ENCODE measurements around the gene SNX15. TPM values are rescaled to one million over a fixed set of nuclear protein-coding genes. Genes with fewer than 3 reads are reported as not detected.
"Not testable (repeated sequence)": the region's sequence is repeated elsewhere in the genome, so short reads cannot be mapped to it uniquely, and the experiment has no call there.

Gene SNX15
- total and polyA plus RNA-seq, 4 donors = 16.2 to 28.4 (median 18.9) TPM

DNA sequence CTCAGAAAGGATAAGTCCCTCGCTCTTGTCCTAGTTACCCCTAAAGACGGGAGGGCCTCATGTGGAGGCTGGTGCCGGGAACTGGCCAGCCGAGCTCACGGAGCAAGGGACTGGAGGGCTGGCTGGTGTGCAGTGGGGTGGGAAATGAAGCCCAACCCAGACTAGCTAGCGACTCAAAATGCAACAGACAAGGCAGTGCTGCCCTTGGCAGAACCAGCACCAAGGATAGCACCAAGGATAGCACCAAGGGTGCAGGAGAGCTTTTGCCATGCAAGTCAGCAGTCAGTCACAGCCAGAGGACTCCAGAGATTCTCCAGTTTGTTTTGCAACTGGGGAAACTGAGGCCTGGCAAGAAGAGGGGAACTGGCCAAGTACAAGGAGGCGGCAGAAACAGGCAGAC lies 24.0 kb upstream of the SNX15 start:
- ATAC-seq (ENCODE audit: insufficient read depth, low FRiP score) = no peak
- WGBS, 2 donors = 82 to 89% methylated on average over 7 of the region's 7 CpGs

DNA sequence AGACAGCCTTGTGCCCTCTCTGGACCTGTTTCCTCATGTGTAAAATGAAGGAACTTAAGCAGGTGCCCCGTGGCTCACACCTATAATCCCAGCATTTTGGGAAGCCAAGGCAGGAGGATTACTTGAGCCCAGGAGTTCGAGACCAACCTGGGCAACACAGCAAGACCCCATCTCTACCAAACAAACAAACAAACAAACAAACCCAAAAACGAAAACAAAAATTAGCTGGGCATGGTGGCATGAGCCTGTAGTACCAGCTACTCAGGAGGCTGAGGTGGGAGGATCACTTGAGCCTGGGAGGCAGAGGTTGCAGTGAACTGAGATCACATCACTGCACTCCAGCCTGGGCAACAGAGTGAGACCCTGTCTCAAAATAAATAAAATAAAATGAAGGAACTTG lies 23.3 kb upstream of the SNX15 start:
- not testable (repeated sequence) for H3K36me3 ChIP-seq (ENCODE audit: control insufficient read depth in 4 of 4, insufficient read depth in 4 of 4, low read length in 4 of 4); H3K4me1 ChIP-seq (ENCODE audit: control insufficient read depth in 5 of 5, insufficient read depth in 5 of 5, low read length in 5 of 5); H3K27me3 ChIP-seq (ENCODE audit: control insufficient read depth in 3 of 3, insufficient read depth in 3 of 3, low read length in 2 of 3); H3K9me3 ChIP-seq (ENCODE audit: control insufficient read depth in 4 of 4, insufficient read depth in 3 of 4, low read length in 3 of 4); H3K27ac ChIP-seq (ENCODE audit: low read depth in 1 of 2, low read length in 1 of 2); H3K4me3 ChIP-seq; DNase-seq; H3K9ac ChIP-seq (ENCODE audit: insufficient read depth in 1 of 2, low read length in 2 of 2); ATAC-seq (ENCODE audit: insufficient read depth, low FRiP score)
- WGBS, 2 donors = 71 to 79% methylated on average over 3 of the region's 3 CpGs

More for the DNA sequence above, 24.0 kb upstream of the SNX15 start:
- Histone ChIP-seq H3K4me1 (ENCODE audit: control insufficient read depth in 5 of 5, insufficient read depth in 5 of 5, low read length in 5 of 5) (no peaks in the 10 kb centered on the region), H3K4me3 (no peak overlapping the region), H3K27ac (ENCODE audit: low read depth in 1 of 2, low read length in 1 of 2) (no peak overlapping the region), H3K9me3 (ENCODE audit: control insufficient read depth in 4 of 4, insufficient read depth in 3 of 4, low read length in 3 of 4) (no peaks in the 10 kb centered on the region), H3K36me3 (ENCODE audit: control insufficient read depth in 4 of 4, insufficient read depth in 4 of 4, low read length in 4 of 4) (no peaks in the 10 kb centered on the region), H3K9ac (ENCODE audit: insufficient read depth in 1 of 2, low read length in 2 of 2) (no peak overlapping the region), H3K27me3 (ENCODE audit: control insufficient read depth in 3 of 3, insufficient read depth in 3 of 3, low read length in 2 of 3) (no peaks in the 10 kb centered on the region)
- TF ChIP-seq, protein P1, sequence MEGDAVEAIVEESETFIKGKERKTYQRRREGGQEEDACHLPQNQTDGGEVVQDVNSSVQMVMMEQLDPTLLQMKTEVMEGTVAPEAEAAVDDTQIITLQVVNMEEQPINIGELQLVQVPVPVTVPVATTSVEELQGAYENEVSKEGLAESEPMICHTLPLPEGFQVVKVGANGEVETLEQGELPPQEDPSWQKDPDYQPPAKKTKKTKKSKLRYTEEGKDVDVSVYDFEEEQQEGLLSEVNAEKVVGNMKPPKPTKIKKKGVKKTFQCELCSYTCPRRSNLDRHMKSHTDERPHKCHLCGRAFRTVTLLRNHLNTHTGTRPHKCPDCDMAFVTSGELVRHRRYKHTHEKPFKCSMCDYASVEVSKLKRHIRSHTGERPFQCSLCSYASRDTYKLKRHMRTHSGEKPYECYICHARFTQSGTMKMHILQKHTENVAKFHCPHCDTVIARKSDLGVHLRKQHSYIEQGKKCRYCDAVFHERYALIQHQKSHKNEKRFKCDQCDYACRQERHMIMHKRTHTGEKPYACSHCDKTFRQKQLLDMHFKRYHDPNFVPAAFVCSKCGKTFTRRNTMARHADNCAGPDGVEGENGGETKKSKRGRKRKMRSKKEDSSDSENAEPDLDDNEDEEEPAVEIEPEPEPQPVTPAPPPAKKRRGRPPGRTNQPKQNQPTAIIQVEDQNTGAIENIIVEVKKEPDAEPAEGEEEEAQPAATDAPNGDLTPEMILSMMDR (IDR thresholded peaks at IDR 0.05; ENCODE audit: control extremely low read depth, extremely low read depth) = no peak
- peak in 1 of 3 donors; percentile 32 for DNase-seq

DNA sequence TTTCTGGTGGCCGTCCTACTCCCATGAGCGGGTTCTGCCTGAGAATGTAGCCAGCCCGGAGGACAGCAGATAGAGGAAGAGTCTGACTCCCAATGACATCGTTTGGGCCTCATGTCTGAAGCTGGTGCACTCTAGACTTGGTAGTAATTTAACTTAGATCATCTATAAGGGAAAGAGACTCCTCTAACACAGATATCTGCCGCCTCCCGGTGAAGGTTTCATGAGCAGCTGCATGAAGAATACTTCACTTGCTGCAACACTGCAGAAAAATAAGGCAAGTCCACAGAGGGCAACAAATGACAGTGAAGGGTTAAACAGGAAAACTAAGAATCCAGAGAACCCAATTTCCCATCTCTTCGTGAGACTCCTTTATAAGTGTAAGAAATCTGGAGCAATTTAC lies 19.2 kb upstream of the SNX15 start:
- H3K27me3 ChIP-seq (ENCODE audit: control insufficient read depth in 3 of 3, insufficient read depth in 3 of 3, low read length in 2 of 3) = no peaks in the 10 kb centered on the region
- WGBS, 2 donors = 78 to 86% methylated on average over 7 of the region's 7 CpGs
- no peak overlapping the region for H3K9ac ChIP-seq (ENCODE audit: insufficient read depth in 1 of 2, low read length in 2 of 2)
- no peak overlapping the region for H3K27ac ChIP-seq (ENCODE audit: low read depth in 1 of 2, low read length in 1 of 2)
- no peaks in the 10 kb centered on the region for H3K36me3 ChIP-seq (ENCODE audit: control insufficient read depth in 4 of 4, insufficient read depth in 4 of 4, low read length in 4 of 4)
- TF ChIP-seq, protein P1 (IDR thresholded peaks at IDR 0.05; ENCODE audit: control extremely low read depth, extremely low read depth) = no peak
- H3K4me1 ChIP-seq (ENCODE audit: control insufficient read depth in 5 of 5, insufficient read depth in 5 of 5, low read length in 5 of 5) = peaks cover 0 to 2% (median under 1%) of the 10 kb centered on the region in 5 donors
- DNase-seq (no peak), ATAC-seq (ENCODE audit: insufficient read depth, low FRiP score) (no peak)
- no peak overlapping the region for H3K4me3 ChIP-seq
- no peaks in the 10 kb centered on the region for H3K9me3 ChIP-seq (ENCODE audit: control insufficient read depth in 4 of 4, insufficient read depth in 3 of 4, low read length in 3 of 4)

DNA sequence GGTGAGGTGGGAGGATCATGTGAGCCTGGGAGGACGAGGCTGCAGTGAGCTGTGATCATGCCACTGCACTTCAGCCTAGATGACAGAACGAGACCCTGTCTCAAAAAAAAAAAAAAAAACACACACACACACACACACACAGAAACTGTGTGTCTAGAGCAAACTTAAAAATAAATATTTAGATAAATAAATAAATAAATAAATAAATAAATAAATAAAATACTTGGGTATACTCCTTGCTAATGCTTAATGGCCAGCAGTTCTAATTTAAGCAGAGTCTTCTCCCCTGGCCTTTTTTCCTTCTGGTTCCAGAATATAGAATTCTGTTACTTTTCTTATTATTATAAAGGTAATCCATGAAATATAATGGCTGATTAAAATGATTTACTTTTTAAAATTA lies 18.4 kb upstream of the SNX15 start:
- Histone ChIP-seq H3K4me1 (ENCODE audit: control insufficient read depth in 5 of 5, insufficient read depth in 5 of 5, low read length in 5 of 5) (peaks cover 0 to 5% (median 3%) of the 10 kb centered on the region in 5 donors), H3K27ac (ENCODE audit: low read depth in 1 of 2, low read length in 1 of 2) (no peak overlapping the region), H3K9ac (ENCODE audit: insufficient read depth in 1 of 2, low read length in 2 of 2) (no peak overlapping the region), H3K9me3 (ENCODE audit: control insufficient read depth in 4 of 4, insufficient read depth in 3 of 4, low read length in 3 of 4) (no peaks in the 10 kb centered on the region), H3K27me3 (ENCODE audit: control insufficient read depth in 3 of 3, insufficient read depth in 3 of 3, low read length in 2 of 3) (no peaks in the 10 kb centered on the region), H3K36me3 (ENCODE audit: control insufficient read depth in 4 of 4, insufficient read depth in 4 of 4, low read length in 4 of 4) (no peaks in the 10 kb centered on the region), H3K4me3 (no peak overlapping the region)
- ATAC-seq (ENCODE audit: insufficient read depth, low FRiP score) (no peak), DNase-seq (no peak)
- TF ChIP-seq, protein P1 (IDR thresholded peaks at IDR 0.05; ENCODE audit: control extremely low read depth, extremely low read depth) = no peak
- 85 to 92% methylated on average over 2 of the region's 2 CpGs for WGBS, 2 donors

All from lung (tissue), 12 donors.